ENCODE measurements around the gene RTL1. TPM values are rescaled to one million over a fixed set of nuclear protein-coding genes. Genes with fewer than 3 reads are reported as not detected.

The RTL1 gene
- total and polyA plus RNA-seq, 2 of the 13 experiments (the other 11 are each of a cell fraction or from before 2014, with no cell fraction given) = not detected

DNA sequence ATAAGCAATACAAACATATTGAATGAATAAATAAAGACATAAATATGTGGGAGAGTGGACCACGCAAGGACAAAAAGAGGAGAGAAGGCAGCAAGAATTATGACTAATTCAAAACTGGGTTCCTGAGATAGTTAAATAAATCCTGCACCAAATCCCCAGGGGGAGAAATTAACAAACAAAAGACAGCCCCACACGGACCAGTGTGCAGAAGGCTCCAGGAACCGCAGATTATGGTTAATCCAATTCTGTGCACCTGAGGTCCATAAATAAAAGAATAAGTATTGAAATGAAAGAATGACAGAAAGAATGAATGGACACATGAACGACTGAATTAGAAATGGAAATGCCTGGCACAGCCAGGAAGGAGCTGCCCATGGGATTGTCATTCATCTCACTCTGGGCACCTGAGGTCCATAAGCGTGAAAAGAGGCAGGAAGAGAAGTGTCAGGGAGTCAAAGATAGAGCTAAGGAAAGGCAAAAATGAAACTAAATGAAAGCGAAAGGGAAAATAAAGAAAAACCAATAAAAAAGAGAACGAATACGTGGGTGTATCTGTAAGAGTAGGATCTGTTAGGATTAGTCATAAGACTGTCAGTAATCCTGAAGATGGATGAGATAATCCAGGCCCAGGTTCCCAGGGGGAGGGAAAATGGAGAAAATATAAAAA, 54.3 kb downstream of the RTL1 start (continued):
- TF ChIP-seq, protein P1, sequence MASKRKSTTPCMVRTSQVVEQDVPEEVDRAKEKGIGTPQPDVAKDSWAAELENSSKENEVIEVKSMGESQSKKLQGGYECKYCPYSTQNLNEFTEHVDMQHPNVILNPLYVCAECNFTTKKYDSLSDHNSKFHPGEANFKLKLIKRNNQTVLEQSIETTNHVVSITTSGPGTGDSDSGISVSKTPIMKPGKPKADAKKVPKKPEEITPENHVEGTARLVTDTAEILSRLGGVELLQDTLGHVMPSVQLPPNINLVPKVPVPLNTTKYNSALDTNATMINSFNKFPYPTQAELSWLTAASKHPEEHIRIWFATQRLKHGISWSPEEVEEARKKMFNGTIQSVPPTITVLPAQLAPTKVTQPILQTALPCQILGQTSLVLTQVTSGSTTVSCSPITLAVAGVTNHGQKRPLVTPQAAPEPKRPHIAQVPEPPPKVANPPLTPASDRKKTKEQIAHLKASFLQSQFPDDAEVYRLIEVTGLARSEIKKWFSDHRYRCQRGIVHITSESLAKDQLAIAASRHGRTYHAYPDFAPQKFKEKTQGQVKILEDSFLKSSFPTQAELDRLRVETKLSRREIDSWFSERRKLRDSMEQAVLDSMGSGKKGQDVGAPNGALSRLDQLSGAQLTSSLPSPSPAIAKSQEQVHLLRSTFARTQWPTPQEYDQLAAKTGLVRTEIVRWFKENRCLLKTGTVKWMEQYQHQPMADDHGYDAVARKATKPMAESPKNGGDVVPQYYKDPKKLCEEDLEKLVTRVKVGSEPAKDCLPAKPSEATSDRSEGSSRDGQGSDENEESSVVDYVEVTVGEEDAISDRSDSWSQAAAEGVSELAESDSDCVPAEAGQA (IDR thresholded peaks at IDR 0.05; ENCODE audit: low read depth) = no peak
- TF ChIP-seq, protein P1 (CRISPR knock-in tag; IDR thresholded peaks at IDR 0.05; ENCODE audit: borderline replicate concordance) = no peak
- TF ChIP-seq SRSF9 (IDR thresholded peaks at IDR 0.05; ENCODE audit: borderline replicate concordance, insufficient read depth, low read depth, low read length, poor library complexity, severe bottlenecking) (no peak), REXO4 (CRISPR knock-in tag; IDR thresholded peaks at IDR 0.05; ENCODE audit: borderline replicate concordance) (no peak), ZNF841 (CRISPR knock-in tag; IDR thresholded peaks at IDR 0.05; ENCODE audit: borderline replicate concordance) (no peak)

DNA sequence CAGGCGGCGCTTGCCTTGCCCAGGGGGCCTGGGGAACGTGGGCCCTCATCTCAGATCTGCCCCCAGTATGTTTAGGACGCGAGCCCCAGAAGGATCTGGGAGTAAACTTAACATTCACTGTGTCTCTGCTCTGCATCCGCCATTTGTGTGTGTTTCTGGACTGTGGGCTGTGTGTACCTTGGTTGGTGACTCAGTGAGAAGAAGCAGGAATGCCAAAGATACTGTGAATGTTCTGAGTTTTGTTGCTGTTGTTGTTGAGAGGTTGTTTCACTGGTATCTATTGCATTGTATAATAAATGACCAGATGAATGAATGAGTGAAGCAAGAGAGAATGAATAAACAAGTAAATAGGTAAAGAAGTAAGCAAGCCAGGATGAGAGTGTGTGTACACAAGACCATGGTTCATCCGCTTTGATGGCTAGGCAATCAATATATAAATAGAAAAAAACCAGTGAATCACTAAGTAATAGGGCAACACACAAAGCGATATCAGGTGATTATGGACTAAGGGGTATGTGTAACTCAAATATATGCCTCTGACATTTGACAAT, 57.1 kb downstream of the RTL1 start:
- Histone ChIP-seq H3K4me2 (ENCODE audit: low read depth, low read length) (no peak overlapping the region), H3K9me3 (ENCODE audit: low read length) (no peaks in the 10 kb centered on the region), H2AFZ (ENCODE audit: low read length) (no peak overlapping the region), H3K36me3 (replicated peaks in 1 of 2; ENCODE audit: control insufficient read depth in 1 of 2, insufficient read depth in 2 of 2, low read length in 2 of 2) (no peaks in the 10 kb centered on the region), H3K27me3 (ENCODE audit: control insufficient read depth in 1 of 2, insufficient read depth in 2 of 2, low read length in 2 of 2) (no peaks in the 10 kb centered on the region), H3K27ac (ENCODE audit: extremely low read length, insufficient read depth, low read length) (no peak overlapping the region), H4K20me1 (ENCODE audit: insufficient read depth, low read length) (no peaks in the 10 kb centered on the region), H3K4me3 (replicated peaks in 1 of 3; ENCODE audit: insufficient read depth in 1 of 3, low read depth in 2 of 3, low read length in 3 of 3) (no peak overlapping the region), H3K9ac (ENCODE audit: insufficient read depth, low read depth, low read length) (no peak overlapping the region), H3K4me1 (ENCODE audit: insufficient read depth, low read length) (peaks cover 56% of the 10 kb centered on the region), H3K79me2 (ENCODE audit: insufficient read depth, low read length) (no peaks in the 10 kb centered on the region)
- 93% methylated on average over 5 of the region's 8 CpGs for WGBS (ENCODE audit: low lambda C conversion rate)
- FAIRE-seq (no peak), DNase-seq (ENCODE audit: low spot score) (no peak), ATAC-seq (peak; percentile 39)
- CTCF ChIA-PET (ENCODE audit: low intra/inter-chr PET ratio, low total read pairs) = no interaction called here
- intact Hi-C loops (cut with micrococcal nuclease; ENCODE audit: unreplicated experiment) = no loop called here
- POLR2A ChIA-PET = no interaction called here
- no TSS peak for BruUV-seq (replicated peaks)
- in situ Hi-C loops (cut with HindIII; ENCODE audit: extremely low pct_ligation_motif_present, low pct_unique_long_range_greater_than_20kb) = no loop called here
- TF ChIP-seq, protein P2, sequence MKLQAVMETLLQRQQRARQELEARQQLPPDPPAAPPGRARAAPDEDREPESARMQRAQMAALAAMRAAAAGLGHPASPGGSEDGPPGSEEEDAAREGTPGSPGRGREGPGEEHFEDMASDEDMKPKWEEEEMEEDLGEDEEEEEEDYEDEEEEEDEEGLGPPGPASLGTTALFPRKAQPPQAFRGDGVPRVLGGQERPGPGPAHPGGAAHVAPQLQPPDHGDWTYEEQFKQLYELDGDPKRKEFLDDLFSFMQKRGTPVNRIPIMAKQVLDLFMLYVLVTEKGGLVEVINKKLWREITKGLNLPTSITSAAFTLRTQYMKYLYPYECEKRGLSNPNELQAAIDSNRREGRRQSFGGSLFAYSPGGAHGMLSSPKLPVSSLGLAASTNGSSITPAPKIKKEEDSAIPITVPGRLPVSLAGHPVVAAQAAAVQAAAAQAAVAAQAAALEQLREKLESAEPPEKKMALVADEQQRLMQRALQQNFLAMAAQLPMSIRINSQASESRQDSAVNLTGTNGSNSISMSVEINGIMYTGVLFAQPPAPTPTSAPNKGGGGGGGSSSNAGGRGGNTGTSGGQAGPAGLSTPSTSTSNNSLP (IDR thresholded peaks at IDR 0.05; ENCODE audit: low read depth, low read length) = peak; percentile 81
- TF ChIP-seq, protein P3, sequence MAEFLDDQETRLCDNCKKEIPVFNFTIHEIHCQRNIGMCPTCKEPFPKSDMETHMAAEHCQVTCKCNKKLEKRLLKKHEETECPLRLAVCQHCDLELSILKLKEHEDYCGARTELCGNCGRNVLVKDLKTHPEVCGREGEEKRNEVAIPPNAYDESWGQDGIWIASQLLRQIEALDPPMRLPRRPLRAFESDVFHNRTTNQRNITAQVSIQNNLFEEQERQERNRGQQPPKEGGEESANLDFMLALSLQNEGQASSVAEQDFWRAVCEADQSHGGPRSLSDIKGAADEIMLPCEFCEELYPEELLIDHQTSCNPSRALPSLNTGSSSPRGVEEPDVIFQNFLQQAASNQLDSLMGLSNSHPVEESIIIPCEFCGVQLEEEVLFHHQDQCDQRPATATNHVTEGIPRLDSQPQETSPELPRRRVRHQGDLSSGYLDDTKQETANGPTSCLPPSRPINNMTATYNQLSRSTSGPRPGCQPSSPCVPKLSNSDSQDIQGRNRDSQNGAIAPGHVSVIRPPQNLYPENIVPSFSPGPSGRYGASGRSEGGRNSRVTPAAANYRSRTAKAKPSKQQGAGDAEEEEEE (CRISPR knock-in tag; IDR thresholded peaks at IDR 0.05; ENCODE audit: borderline replicate concordance) = no peak
- TF ChIP-seq TBX3 (IDR thresholded peaks at IDR 0.05; ENCODE audit: borderline replicate concordance) (peak; percentile 44; the same call in 1 of the 2 replicates), FOXK2 (IDR thresholded peaks at IDR 0.05) (peak; percentile 48; the same call in 1 of the 2 replicates), TCF7 (IDR thresholded peaks at IDR 0.05; ENCODE audit: low read depth) (peak; percentile 34; the same call in 1 of the 2 replicates), TBL1XR1 (IDR thresholded peaks at IDR 0.05; ENCODE audit: borderline replicate concordance, low read length, partially characterized antibody) (no peak)
